K562 (cell line): ENCODE data around the gene ACOT7. TPM values are rescaled to one million over a fixed set of nuclear protein-coding genes. Genes with fewer than 3 reads are reported as not detected.

ENCODE experiments used
- ATAC-seq: fragments of 200-7000 bp; cut with Tn5 transposase; 3 replicates; pipeline ENCODE4 v1.9.1; 2020; ENCODE audit warnings: moderate library complexity
- BruUV-seq: library from RNA; stranded (reverse); fragments of 400-500 nt; replicated peaks from 2 replicates; lab custom pipeline; 2021; lab: Mats Ljungman, UMichigan
- CTCF ChIA-PET: fragments of 300-600 bp; formaldehyde crosslinking; extraction: SDS; loops from one replicate; lab custom pipeline; 2021; ENCODE audit warnings: low intra/inter-chr PET ratio; lab: Yijun Ruan, JAX
- POLR2A ChIA-PET: fragments of 300-600, 350-650 bp; sonication (Branson Sonifier 250); formaldehyde crosslinking; extraction: SDS; loops from one replicate; lab custom pipeline; 2021; ENCODE audit warnings: antibody characterized with exemption, inconsistent platforms; lab: Yijun Ruan, JAX
- DNase-seq, 4 experiments: peaks; one replicate each; pipeline versions ENCODE4 v3.0.0 to v3.0.0-alpha.2; 2011 to 2018; ENCODE audit warnings: low spot score in 3 of 4, mixed read lengths in 3 of 4; ENCODE audit errors: extremely low read depth in 1 of 4
- FAIRE-seq: peaks from 2 replicates; lab custom pipeline; 2011; peaks lifted over from hg19 to GRCh38; lab: Jason Lieb, UNC
- H2AFZ ChIP-seq: 2 replicates; pipeline ENCODE4 v1.6.0; 2011; ENCODE audit warnings: low read depth, low read length, control low read depth, inconsistent platforms
- H3K27ac ChIP-seq: fragments of 200-600 bp; 3 replicates; pipeline ENCODE4 v1.8.0; 2011; ENCODE audit warnings: low read depth, mild to moderate bottlenecking, control low read depth, inconsistent platforms, low read length, moderate library complexity, mixed read lengths; ENCODE audit errors: extremely low read depth
- H3K27me3 ChIP-seq, 2 experiments: fragments of 300-600 bp in 1 of 2; 2 replicates in 1 of 2; 3 replicates in 1 of 2; pipeline versions ENCODE4 v1.6.0 to v1.8.0; 2011; ENCODE audit warnings: inconsistent platforms in 2 of 2, low read length in 2 of 2, mild to moderate bottlenecking in 1 of 2, mixed read lengths in 1 of 2, moderate library complexity in 1 of 2; ENCODE audit not compliant: control insufficient read depth in 2 of 2, insufficient read depth in 2 of 2
- H3K36me3 ChIP-seq: fragments of 300-600 bp; 3 replicates; pipeline ENCODE4 v1.8.0; 2011; ENCODE audit warnings: mild to moderate bottlenecking, low read length, inconsistent platforms; ENCODE audit not compliant: control insufficient read depth, insufficient read depth
- H3K4me1 ChIP-seq, 2 experiments: fragments of 200-600 bp in 1 of 2; replicated peaks in 1 of 2; 2 replicates in 1 of 2; 3 replicates in 1 of 2; pipeline versions ENCODE4 v1.5.1 to v1.8.0; 2011; ENCODE audit warnings: inconsistent platforms in 2 of 2, low read length in 2 of 2, mild to moderate bottlenecking in 1 of 2, mixed read lengths in 1 of 2, moderate library complexity in 1 of 2; ENCODE audit not compliant: control insufficient read depth in 2 of 2, insufficient read depth in 2 of 2
- H3K4me2 ChIP-seq: 2 replicates; pipeline ENCODE4 v1.6.1; 2011; ENCODE audit warnings: low read length, control low read depth, inconsistent platforms, mixed read lengths; ENCODE audit not compliant: insufficient read depth
- H3K4me3 ChIP-seq: fragments of 200-600 bp; sonication (generic), shearing (Covaris generic); 2 replicates; pipeline ENCODE4 v1.5.1; 2016; ENCODE audit warnings: control low read depth, inconsistent platforms
- H3K79me2 ChIP-seq: fragments of 200-600 bp; 3 replicates; pipeline ENCODE4 v1.8.0; 2011; ENCODE audit warnings: low read length, inconsistent platforms; ENCODE audit not compliant: control insufficient read depth, insufficient read depth
- H3K9ac ChIP-seq, 2 experiments: 2 replicates each; pipeline versions ENCODE4 v1.6.0 to v1.6.1; 2011; ENCODE audit warnings: low read depth in 2 of 2, low read length in 2 of 2, control low read depth in 1 of 2, inconsistent platforms in 1 of 2, mild to moderate bottlenecking in 1 of 2, mixed read lengths in 1 of 2; ENCODE audit not compliant: insufficient read depth in 1 of 2
- H3K9me1 ChIP-seq: one replicate; pipeline ENCODE4 v1.6.0; 2011; ENCODE audit warnings: inconsistent platforms, mild to moderate bottlenecking, low read length, moderate library complexity; ENCODE audit not compliant: control insufficient read depth, insufficient read depth
- H3K9me3 ChIP-seq: replicated peaks from 2 replicates; pipeline ENCODE4 v1.5.1; 2011; ENCODE audit warnings: low read depth, low read length, inconsistent platforms; ENCODE audit not compliant: control insufficient read depth, insufficient read depth
- H4K20me1 ChIP-seq: replicated peaks from 2 replicates; pipeline ENCODE4 v1.6.1; 2011; ENCODE audit warnings: low read length, inconsistent platforms, mixed read lengths; ENCODE audit not compliant: control insufficient read depth, insufficient read depth
- ATF1 ChIP-seq, 2 experiments: fragments of 450-650 bp in 1 of 2; IDR thresholded peaks; 2 replicates each; pipeline ENCODE4 v1.6.1; 2016; ENCODE audit warnings: missing compliant biosample characterization in 1 of 2, missing genetic modification characterization in 1 of 2
- COPS2 ChIP-seq: fragments of 450-650 bp; conservative IDR thresholded peaks from 2 replicates; pipeline ENCODE4 v1.6.1; 2016; ENCODE audit warnings: mild to moderate bottlenecking, moderate library complexity
- POLR2G ChIP-seq: fragments of 200-400 bp; formaldehyde crosslinking; IDR thresholded peaks from 2 replicates; pipeline ENCODE4 v1.6.1; 2017; ENCODE audit warnings: low read depth, mild to moderate bottlenecking, antibody characterized with exemption, low read length, moderate library complexity
- WGBS: fragments of 100-300 bp; shearing (Covaris generic); methylation state at CpG from one replicate; pipeline ENCODE4 v1.1.6; 2016; ENCODE audit warnings: low coverage, mixed read lengths; ENCODE audit not compliant: insufficient coverage; ENCODE audit errors: missing lambda C conversion rate; 5-methylcytosine and 5-hydroxymethylcytosine counted together
- in situ Hi-C: fragments of 300-500 bp; cut with MboI; formaldehyde crosslinking; loops from 4 replicates; pipeline ENCODE4 v1.15.0; 2018; ENCODE audit warnings: inconsistent platforms, mixed read lengths
- intact Hi-C: fragments of 100-400 bp; cut with micrococcal nuclease; formaldehyde crosslinking; loops from 2 replicates; pipeline ENCODE4 v1.14.2; 2022
- polyA plus RNA-seq, 8 experiments: library from polyadenylated mRNA; depleted of rRNA in 4 of 8; stranded (reverse) in 5 of 8; unstranded in 3 of 8; fragments of >200 nt; fragmentation: Nextera tagmentation in 2 of 8; fragmentation: Illumina TruSeq in 1 of 8; extraction: Ambion mirVana in 2 of 8; extraction: Trizol in 1 of 8; gene quantifications; 2 replicates each; pipeline versions ENCODE4 v1.2.1 to v1.2.3, GENCODE V29; 2011 to 2014; ENCODE audit warnings: inconsistent platforms in 1 of 8, missing spikeins in 1 of 8
- total RNA-seq, 7 experiments: library from RNA; depleted of rRNA in 6 of 7; stranded (reverse); fragments of >200 nt in 6 of 7; fragmentation: Illumina TruSeq in 2 of 7; extraction: Trizol in 2 of 7; gene quantifications; 2 replicates each; pipeline versions ENCODE4 v1.2.1 to v1.2.3, GENCODE V29; 2011 to 2021; ENCODE audit warnings: low replicate concordance in 1 of 7
- TF ChIP-seq, protein P1 (sequence below), 2 experiments: fragments of 450-650 bp; IDR thresholded peaks; 2 replicates each; pipeline ENCODE4 v1.6.1; 2018; ENCODE audit warnings: mild to moderate bottlenecking in 2 of 2, low read depth in 1 of 2; ENCODE audit not compliant: partially characterized antibody in 2 of 2

ACOT7 gene
- total and polyA plus RNA-seq, 9 of the 15 experiments (the other 6 are each of a cell fraction or from before 2014, with no cell fraction given): 7.0 to 92.6 (median 37.2) TPM

DNA sequence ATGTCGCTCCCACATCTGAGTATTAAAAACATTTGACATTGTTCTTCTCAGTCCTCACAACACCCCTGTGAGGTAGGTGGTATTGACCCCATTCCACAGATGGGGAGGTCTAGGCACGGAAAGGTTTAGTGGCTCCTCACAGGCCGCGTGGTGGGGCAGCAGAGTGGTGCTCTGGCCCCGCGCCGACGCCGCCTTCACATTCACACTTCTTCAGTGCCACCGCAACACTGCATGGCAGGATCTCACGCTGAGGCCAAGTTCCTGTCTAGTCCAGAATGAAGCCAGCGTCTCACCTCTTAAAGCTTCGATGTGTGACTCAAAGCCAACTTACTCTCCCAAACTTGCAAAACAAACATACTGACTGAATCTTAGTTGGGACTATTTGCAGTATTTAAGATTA, 169.9 kb downstream of the ACOT7 start:
- Histone ChIP-seq H3K9ac (no peak overlapping the region), H3K9me3 (no peaks in the 10 kb centered on the region), H3K27ac (no peak overlapping the region), H3K4me3 (no peak overlapping the region), H3K9me1 (no peaks in the 10 kb centered on the region), H3K4me1 (no peaks in the 10 kb centered on the region; a peak in 1 of 5 replicates), H3K4me2 (no peak overlapping the region), H3K79me2 (no peaks in the 10 kb centered on the region; the same call in 2 of the 3 replicates), H4K20me1 (0 out of 2 replicates have a peak, but pooled peaks cover 7% of the 10 kb centered on the region), H2AFZ (no peak overlapping the region), H3K36me3 (peaks cover 76% of the 10 kb centered on the region; the same call in 2 of the 3 replicates), H3K27me3 (no peaks in the 10 kb centered on the region)
- TSS peak; percentile 48 for BruUV-seq
- intact Hi-C loops (no loop called here), in situ Hi-C loops (no loop called here)
- DNase-seq: no peak
- WGBS: 96% methylated on average over 13 of the region's 13 CpGs
- no peak for ATAC-seq
- POLR2A ChIA-PET: interaction anchor here (0.6 to 1.9 kb wide), 8 partner anchors 8 to 594 kb away, joined by 3 to 14 read pairs (median 3); partner anchors contain the start of genes ICMT and RNF207
- TF ChIP-seq POLR2G: peak; percentile 31; the same call in 1 of the 2 replicates
- TF ChIP-seq COPS2: no peak
- TF ChIP-seq ATF1 (CRISPR knock-in tag; IDR thresholded peaks at IDR 0.05): no peak
- no peak for TF ChIP-seq ATF1 (tag; IDR thresholded peaks at IDR 0.05)
- TF ChIP-seq, protein P1, sequence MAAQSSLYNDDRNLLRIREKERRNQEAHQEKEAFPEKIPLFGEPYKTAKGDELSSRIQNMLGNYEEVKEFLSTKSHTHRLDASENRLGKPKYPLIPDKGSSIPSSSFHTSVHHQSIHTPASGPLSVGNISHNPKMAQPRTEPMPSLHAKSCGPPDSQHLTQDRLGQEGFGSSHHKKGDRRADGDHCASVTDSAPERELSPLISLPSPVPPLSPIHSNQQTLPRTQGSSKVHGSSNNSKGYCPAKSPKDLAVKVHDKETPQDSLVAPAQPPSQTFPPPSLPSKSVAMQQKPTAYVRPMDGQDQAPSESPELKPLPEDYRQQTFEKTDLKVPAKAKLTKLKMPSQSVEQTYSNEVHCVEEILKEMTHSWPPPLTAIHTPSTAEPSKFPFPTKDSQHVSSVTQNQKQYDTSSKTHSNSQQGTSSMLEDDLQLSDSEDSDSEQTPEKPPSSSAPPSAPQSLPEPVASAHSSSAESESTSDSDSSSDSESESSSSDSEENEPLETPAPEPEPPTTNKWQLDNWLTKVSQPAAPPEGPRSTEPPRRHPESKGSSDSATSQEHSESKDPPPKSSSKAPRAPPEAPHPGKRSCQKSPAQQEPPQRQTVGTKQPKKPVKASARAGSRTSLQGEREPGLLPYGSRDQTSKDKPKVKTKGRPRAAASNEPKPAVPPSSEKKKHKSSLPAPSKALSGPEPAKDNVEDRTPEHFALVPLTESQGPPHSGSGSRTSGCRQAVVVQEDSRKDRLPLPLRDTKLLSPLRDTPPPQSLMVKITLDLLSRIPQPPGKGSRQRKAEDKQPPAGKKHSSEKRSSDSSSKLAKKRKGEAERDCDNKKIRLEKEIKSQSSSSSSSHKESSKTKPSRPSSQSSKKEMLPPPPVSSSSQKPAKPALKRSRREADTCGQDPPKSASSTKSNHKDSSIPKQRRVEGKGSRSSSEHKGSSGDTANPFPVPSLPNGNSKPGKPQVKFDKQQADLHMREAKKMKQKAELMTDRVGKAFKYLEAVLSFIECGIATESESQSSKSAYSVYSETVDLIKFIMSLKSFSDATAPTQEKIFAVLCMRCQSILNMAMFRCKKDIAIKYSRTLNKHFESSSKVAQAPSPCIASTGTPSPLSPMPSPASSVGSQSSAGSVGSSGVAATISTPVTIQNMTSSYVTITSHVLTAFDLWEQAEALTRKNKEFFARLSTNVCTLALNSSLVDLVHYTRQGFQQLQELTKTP (IDR thresholded peaks at IDR 0.05; ENCODE audit: low read depth in 1 of 2, partially characterized antibody in 2 of 2): no peak
- CTCF ChIA-PET: no interaction called here
- FAIRE-seq: no peak
